Measurements from ENCODE around the gene TEF. TPM values are rescaled to one million over a fixed set of nuclear protein-coding genes. Genes with fewer than 3 reads are reported as not detected.

The TEF gene
- total and polyA plus RNA-seq, 3 experiments from 2014 or later, result 1.8 to 5.3 (median 3.5) TPM

DNA sequence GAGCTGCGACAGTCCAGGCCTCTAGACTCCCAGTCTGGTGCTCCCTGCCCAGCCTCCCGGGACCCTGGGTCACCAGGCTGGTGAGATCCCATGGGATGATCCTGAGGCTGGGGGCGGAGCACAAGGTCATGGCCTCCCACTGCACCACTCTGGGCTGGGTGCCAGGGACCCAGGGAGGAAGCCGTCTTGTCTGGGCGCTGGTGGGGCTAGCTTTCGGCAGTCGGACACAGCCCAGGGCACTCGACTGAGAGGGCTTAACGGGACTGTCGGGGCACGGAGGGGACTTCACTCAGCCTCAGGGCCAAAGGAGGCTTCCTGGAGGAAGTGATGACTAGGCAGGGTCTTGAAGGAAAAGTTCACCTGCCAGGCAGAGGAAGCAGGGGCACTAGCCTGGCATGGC is 41.4 kb upstream of the TEF start:
- Mint-ChIP-seq H3K4me1 (peaks cover 0 to 2% (median 2%) of the 10 kb centered on the region in 3 donors), H3K9me3 (no peaks in the 10 kb centered on the region), H3K27ac (peak overlapping the region in 1 of 8 donors; percentile 69), H3K4me3 (no peak overlapping the region), H3K36me3 (peaks cover 0 to 69% (median 9%) of the 10 kb centered on the region in 3 donors), H3K27me3 (no peaks in the 10 kb centered on the region)
- ChIA-PET CTCF (no interaction called here), POLR2A (no interaction called here)
- Histone ChIP-seq H3K27me3 (ENCODE audit: insufficient read depth, low read length, poor library complexity, severe bottlenecking) (no peaks in the 10 kb centered on the region), H3K4me3 (ENCODE audit: low read length) (no peak overlapping the region), H3K9me3 (ENCODE audit: low read length) (no peaks in the 10 kb centered on the region), H3K27ac (ENCODE audit: low read depth, low read length) (no peak overlapping the region), H3K36me3 (ENCODE audit: insufficient read depth, low read length) (peaks cover 16% of the 10 kb centered on the region), H3K4me1 (ENCODE audit: insufficient read depth, low read length) (no peaks in the 10 kb centered on the region)
- DNase-seq, result no peak

DNA sequence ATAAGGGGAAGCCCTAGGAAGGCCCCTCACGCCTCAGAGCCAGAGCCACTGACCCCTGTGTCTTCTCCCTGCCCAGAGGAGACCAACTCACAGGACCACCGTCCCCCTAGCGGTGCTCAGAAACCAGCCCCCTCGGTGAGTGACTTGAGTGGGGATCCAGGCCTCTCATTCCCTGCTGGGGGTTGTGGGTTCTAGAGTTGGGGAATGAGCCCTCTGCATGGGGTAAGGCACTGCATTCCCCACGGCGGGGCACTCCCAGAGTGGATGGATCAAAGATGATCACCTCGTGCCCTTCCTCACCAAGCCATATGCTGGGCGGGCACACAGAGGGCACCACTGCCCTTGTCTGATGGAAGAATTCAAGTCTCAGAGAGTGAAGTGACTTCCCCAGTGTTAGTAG is 40.7 kb upstream of the TEF start:
- H3K27me3 Mint-ChIP-seq, result no peaks in the 10 kb centered on the region
- ChIA-PET POLR2A (no interaction called here), CTCF (no interaction called here)
- Histone ChIP-seq H3K27ac (ENCODE audit: low read depth, low read length) (no peak overlapping the region), H3K4me1 (ENCODE audit: insufficient read depth, low read length) (no peaks in the 10 kb centered on the region), H3K27me3 (ENCODE audit: insufficient read depth, low read length, poor library complexity, severe bottlenecking) (no peaks in the 10 kb centered on the region), H3K4me3 (ENCODE audit: low read length) (no peak overlapping the region), H3K9me3 (ENCODE audit: low read length) (no peaks in the 10 kb centered on the region), H3K36me3 (ENCODE audit: insufficient read depth, low read length) (peaks cover 9% of the 10 kb centered on the region)
- DNase-seq, result no peak
- H3K9me3 Mint-ChIP-seq, result no peaks in the 10 kb centered on the region
- no peaks in the 10 kb centered on the region for H3K4me1 Mint-ChIP-seq
- no peak overlapping the region for H3K27ac Mint-ChIP-seq
- no peak overlapping the region for H3K4me3 Mint-ChIP-seq
- peaks cover 0 to 69% (median 7%) of the 10 kb centered on the region in 3 donors for H3K36me3 Mint-ChIP-seq

DNA sequence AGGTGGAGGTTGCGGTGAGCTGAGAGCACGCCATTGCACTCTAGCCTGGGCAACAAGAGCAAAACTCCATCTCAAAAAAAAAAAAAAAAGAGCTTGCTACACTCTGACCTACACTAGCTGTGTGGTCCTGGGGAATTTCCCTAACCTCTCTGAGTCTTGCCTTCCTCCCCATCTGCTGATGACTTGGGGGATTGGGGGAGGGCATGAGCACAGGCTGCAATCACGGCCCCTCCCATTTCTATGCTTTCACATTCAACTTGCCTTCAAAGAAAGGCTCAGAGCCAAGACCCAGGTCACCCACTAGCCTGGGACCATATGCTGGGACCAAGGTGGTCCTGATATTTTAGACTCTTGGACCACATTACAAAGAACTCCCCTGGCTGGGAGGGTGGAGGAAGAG is 39.8 kb upstream of the TEF start:
- no peak overlapping the region for H3K4me3 ChIP-seq (ENCODE audit: low read length)
- ChIA-PET CTCF (no interaction called here), POLR2A (no interaction called here)
- Mint-ChIP-seq H3K36me3 (peaks cover 0 to 77% (median 7%) of the 10 kb centered on the region in 3 donors), H3K27me3 (no peaks in the 10 kb centered on the region), H3K4me3 (no peak overlapping the region), H3K4me1 (no peaks in the 10 kb centered on the region), H3K27ac (no peak overlapping the region), H3K9me3 (no peaks in the 10 kb centered on the region)
- H3K9me3 ChIP-seq (ENCODE audit: low read length), result no peaks in the 10 kb centered on the region
- no peaks in the 10 kb centered on the region for H3K4me1 ChIP-seq (ENCODE audit: insufficient read depth, low read length)
- DNase-seq, result no peak
- no peaks in the 10 kb centered on the region for H3K27me3 ChIP-seq (ENCODE audit: insufficient read depth, low read length, poor library complexity, severe bottlenecking)
- peaks cover 10% of the 10 kb centered on the region for H3K36me3 ChIP-seq (ENCODE audit: insufficient read depth, low read length)
- no peak overlapping the region for H3K27ac ChIP-seq (ENCODE audit: low read depth, low read length)

DNA sequence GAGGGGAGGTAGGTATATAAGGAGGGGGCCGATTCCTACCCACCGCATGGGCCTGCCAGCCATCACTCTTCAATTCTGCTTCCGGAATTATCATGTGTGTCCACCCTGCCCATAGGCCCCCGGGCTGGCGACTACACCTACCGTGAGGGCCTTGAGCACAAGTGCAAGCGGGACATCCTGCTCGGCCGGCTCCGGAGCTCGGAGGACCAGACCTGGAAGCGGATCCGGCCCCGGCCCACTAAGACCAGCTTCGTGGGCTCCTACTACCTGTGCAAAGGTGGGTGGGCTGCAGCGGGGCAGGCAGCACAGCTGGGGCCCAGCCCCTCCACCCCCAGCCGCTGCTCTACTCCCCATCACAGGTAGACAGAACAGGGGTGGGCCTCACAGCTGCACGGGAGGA is 38.4 kb upstream of the TEF start:
- H3K27ac Mint-ChIP-seq, result peak overlapping the region in 2 of 8 donors; percentile 41 to 47
- CTCF ChIA-PET, result no interaction called here
- no peaks in the 10 kb centered on the region for H3K9me3 Mint-ChIP-seq
- Histone ChIP-seq H3K4me1 (ENCODE audit: insufficient read depth, low read length) (no peaks in the 10 kb centered on the region), H3K9me3 (ENCODE audit: low read length) (no peaks in the 10 kb centered on the region), H3K36me3 (ENCODE audit: insufficient read depth, low read length) (peaks cover 23% of the 10 kb centered on the region), H3K27me3 (ENCODE audit: insufficient read depth, low read length, poor library complexity, severe bottlenecking) (no peaks in the 10 kb centered on the region), H3K27ac (ENCODE audit: low read depth, low read length) (no peak overlapping the region), H3K4me3 (ENCODE audit: low read length) (no peak overlapping the region)
- no peak overlapping the region for H3K4me3 Mint-ChIP-seq
- no peak for DNase-seq
- no peaks in the 10 kb centered on the region for H3K27me3 Mint-ChIP-seq
- peaks cover 0 to 87% (median 7%) of the 10 kb centered on the region in 3 donors for H3K36me3 Mint-ChIP-seq
- H3K4me1 Mint-ChIP-seq, result no peaks in the 10 kb centered on the region
- POLR2A ChIA-PET, result no interaction called here

DNA sequence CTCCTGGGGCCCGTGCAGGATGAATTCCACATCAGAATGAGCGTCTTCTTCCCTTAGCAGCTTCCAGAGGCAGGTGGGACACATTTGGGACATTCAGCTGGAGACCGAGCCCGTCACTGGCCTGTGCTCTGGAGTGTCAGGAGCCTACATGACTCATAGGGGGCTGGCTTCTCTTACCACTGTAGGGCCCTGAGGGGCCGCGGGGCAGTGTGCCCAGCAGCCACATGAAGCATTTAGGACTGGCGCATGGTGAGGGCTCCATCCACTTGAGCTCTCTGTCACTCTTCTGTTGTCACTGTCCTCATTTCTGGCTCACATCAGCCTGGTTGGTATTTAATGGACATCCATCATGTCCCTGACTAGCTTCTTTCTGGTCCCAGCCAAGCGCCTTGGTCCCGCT is 38.0 kb upstream of the TEF start:
- Histone ChIP-seq H3K4me1 (ENCODE audit: insufficient read depth, low read length) (no peaks in the 10 kb centered on the region), H3K9me3 (ENCODE audit: low read length) (no peaks in the 10 kb centered on the region), H3K36me3 (ENCODE audit: insufficient read depth, low read length) (peaks cover 25% of the 10 kb centered on the region), H3K27ac (ENCODE audit: low read depth, low read length) (no peak overlapping the region), H3K4me3 (ENCODE audit: low read length) (no peak overlapping the region), H3K27me3 (ENCODE audit: insufficient read depth, low read length, poor library complexity, severe bottlenecking) (no peaks in the 10 kb centered on the region)
- H3K36me3 Mint-ChIP-seq, result peaks cover 0 to 88% (median 7%) of the 10 kb centered on the region in 3 donors
- ChIA-PET CTCF (no interaction called here), POLR2A (no interaction called here)
- DNase-seq, result no peak
- H3K9me3 Mint-ChIP-seq, result no peaks in the 10 kb centered on the region
- H3K4me1 Mint-ChIP-seq, result no peaks in the 10 kb centered on the region
- no peak overlapping the region for H3K27ac Mint-ChIP-seq
- no peaks in the 10 kb centered on the region for H3K27me3 Mint-ChIP-seq
- no peak overlapping the region for H3K4me3 Mint-ChIP-seq

DNA sequence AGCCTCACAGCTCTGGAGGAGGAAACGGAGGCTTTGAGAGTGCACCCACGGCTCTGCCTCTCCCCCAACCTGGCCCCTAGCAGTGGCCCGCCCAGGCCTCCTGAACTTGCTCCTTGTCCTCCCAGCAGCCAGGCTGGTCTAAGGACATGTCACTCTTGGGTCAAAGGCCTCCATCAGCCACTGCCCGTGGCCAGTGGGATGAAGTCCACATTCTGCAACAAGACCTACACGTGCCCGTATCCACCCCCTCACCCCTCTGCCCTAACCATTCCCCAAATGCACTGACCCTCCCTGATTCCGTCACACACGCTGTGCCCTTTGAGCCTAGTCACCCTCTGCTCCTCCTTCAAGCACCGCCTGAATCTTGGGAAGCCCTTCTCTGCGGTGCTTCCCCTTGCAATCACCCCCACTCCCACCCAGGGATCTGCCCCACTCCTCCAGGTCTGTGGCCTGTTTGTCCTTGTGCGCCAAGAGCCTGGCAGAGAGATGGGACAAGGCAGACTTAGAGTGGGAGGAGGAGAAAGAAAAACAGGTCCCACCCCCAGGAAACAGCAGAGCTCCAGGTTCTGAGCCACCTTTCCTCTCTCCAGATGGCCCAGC is 37.5 kb upstream of the TEF start:
- Histone ChIP-seq H3K4me1 (ENCODE audit: insufficient read depth, low read length) (no peaks in the 10 kb centered on the region), H3K27ac (ENCODE audit: low read depth, low read length) (no peak overlapping the region), H3K9me3 (ENCODE audit: low read length) (no peaks in the 10 kb centered on the region), H3K27me3 (ENCODE audit: insufficient read depth, low read length, poor library complexity, severe bottlenecking) (no peaks in the 10 kb centered on the region), H3K36me3 (ENCODE audit: insufficient read depth, low read length) (peaks cover 25% of the 10 kb centered on the region), H3K4me3 (ENCODE audit: low read length) (no peak overlapping the region)
- POLR2A ChIA-PET, result no interaction called here
- H3K9me3 Mint-ChIP-seq, result no peaks in the 10 kb centered on the region
- CTCF ChIA-PET, result no interaction called here
- peak overlapping the region in 2 of 8 donors; percentile 17 to 29 for H3K27ac Mint-ChIP-seq
- no peak for DNase-seq
- no peaks in the 10 kb centered on the region for H3K4me1 Mint-ChIP-seq
- no peak overlapping the region for H3K4me3 Mint-ChIP-seq
- peaks cover 0 to 89% (median 7%) of the 10 kb centered on the region in 3 donors for H3K36me3 Mint-ChIP-seq
- H3K27me3 Mint-ChIP-seq, result no peaks in the 10 kb centered on the region

DNA sequence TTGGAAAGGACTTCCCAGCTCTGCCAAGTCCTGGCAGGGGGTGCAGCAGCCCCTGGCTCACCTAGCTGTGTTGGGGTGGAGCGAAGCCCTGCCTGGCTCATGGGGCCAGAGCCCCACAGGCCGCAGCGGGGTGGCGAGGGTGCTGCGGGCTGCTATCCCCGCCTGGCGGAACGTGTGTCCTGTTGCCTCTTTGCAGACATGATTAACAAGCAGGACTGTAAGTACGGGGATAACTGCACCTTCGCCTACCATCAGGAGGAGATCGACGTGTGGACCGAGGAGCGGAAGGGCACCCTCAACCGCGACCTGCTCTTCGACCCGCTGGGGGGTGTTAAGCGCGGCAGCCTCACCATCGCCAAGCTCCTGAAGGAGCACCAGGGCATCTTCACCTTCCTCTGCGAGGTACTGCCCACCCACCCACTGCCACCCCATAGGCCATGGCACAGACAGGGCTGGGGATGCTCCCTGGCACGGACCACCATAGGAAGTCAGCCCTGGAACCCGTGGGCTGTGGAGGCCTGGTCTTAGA is 35.9 kb upstream of the TEF start:
- H3K27me3 Mint-ChIP-seq, result no peaks in the 10 kb centered on the region
- no peak overlapping the region for H3K4me3 Mint-ChIP-seq
- H3K27ac Mint-ChIP-seq, result no peak overlapping the region

DNA sequence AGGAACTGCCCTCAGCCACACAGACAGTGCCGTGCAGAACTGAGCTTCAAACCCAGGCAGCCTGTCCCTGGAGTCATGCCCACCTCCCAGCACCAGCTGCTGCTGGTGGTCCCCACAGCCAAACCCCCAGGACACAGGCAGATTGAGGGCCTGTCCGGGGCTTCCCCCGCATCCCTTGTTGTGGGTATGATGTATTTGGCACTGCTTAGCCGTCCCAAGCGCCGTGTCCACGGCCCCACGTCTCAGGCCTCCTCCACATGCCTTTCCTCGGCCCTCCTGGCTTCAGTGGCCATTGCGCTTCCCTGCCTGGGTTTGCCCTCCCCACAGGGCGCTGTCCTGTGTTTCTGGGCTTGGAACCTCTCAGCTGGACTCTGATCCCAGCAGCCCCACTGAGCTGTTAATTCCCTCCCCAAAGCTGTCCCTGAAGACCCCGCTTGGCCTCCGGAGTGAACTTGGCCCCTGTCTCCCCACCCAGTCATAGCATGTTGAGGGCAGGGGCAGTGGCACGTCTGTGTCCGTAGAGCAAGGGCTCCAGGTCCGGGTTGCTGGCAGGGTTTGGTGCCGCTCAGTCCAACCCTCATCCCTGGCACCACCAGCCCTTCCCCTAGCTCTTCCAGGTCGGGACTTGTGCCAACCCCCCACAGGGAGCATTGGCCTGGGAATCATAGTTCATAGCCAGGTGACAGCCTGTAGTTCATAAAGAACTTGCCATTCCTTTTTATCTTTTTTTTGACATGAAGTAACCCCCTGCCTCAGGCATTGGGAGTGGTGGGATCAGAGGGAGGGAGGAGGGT is 34.5 kb upstream of the TEF start:
- ChIA-PET POLR2A (no interaction called here), CTCF (no interaction called here)
- no peak overlapping the region for H3K27ac Mint-ChIP-seq
- H3K4me3 Mint-ChIP-seq, result no peak overlapping the region
- Histone ChIP-seq H3K36me3 (ENCODE audit: insufficient read depth, low read length) (peaks cover 39% of the 10 kb centered on the region), H3K9me3 (ENCODE audit: low read length) (no peaks in the 10 kb centered on the region), H3K4me3 (ENCODE audit: low read length) (no peak overlapping the region), H3K4me1 (ENCODE audit: insufficient read depth, low read length) (no peaks in the 10 kb centered on the region), H3K27ac (ENCODE audit: low read depth, low read length) (no peak overlapping the region), H3K27me3 (ENCODE audit: insufficient read depth, low read length, poor library complexity, severe bottlenecking) (no peaks in the 10 kb centered on the region)
- H3K9me3 Mint-ChIP-seq, result no peaks in the 10 kb centered on the region
- peaks cover 0 to 96% (median 18%) of the 10 kb centered on the region in 3 donors for H3K36me3 Mint-ChIP-seq
- no peaks in the 10 kb centered on the region for H3K4me1 Mint-ChIP-seq
- DNase-seq, result peak in 1 of 5 donors; percentile 33
- no peaks in the 10 kb centered on the region for H3K27me3 Mint-ChIP-seq

More for the DNA sequence above, 35.9 kb upstream of the TEF start:
- CTCF ChIA-PET, result no interaction called here
- Histone ChIP-seq H3K4me1 (ENCODE audit: insufficient read depth, low read length) (no peaks in the 10 kb centered on the region), H3K27me3 (ENCODE audit: insufficient read depth, low read length, poor library complexity, severe bottlenecking) (no peaks in the 10 kb centered on the region), H3K36me3 (ENCODE audit: insufficient read depth, low read length) (peaks cover 34% of the 10 kb centered on the region), H3K4me3 (ENCODE audit: low read length) (no peak overlapping the region), H3K27ac (ENCODE audit: low read depth, low read length) (no peak overlapping the region), H3K9me3 (ENCODE audit: low read length) (no peaks in the 10 kb centered on the region)
- POLR2A ChIA-PET, result no interaction called here
- no peak for DNase-seq
- no peaks in the 10 kb centered on the region for H3K9me3 Mint-ChIP-seq
- no peaks in the 10 kb centered on the region for H3K4me1 Mint-ChIP-seq
- H3K36me3 Mint-ChIP-seq, result peaks cover 0 to 91% (median 18%) of the 10 kb centered on the region in 3 donors

Data from CD8-positive, alpha-beta memory T cell (primary cell).